Activated naive CD8-positive, alpha-beta T cell treated with anti-CD3 and anti-CD28 coated beads, Interleukin-2, amount 50 U/mL, for 24 hours (primary cell): ENCODE results near the gene MAEL.
"Not testable (repeated sequence)": the region's sequence is repeated elsewhere in the genome, so short reads cannot be mapped to it uniquely, and the experiment has no call there.

ENCODE experiments used
- ATAC-seq: fragments of 150-1000 bp; cut with Tn5 transposase; one replicate; pipeline ENCODE4 v1.10.0; 2021
- DNase-seq: peaks from one replicate; pipeline ENCODE4 v3.0.0; 2021
- H3K27ac Mint-ChIP-seq: one replicate; pipeline ENCODE4 v1.8.0; 2021; ENCODE audit warnings: mild to moderate bottlenecking, mixed read lengths
- H3K27me3 Mint-ChIP-seq: one replicate; pipeline ENCODE4 v1.8.0; 2021; ENCODE audit warnings: mixed read lengths
- H3K36me3 Mint-ChIP-seq: one replicate; pipeline ENCODE4 v1.8.0; 2021; ENCODE audit warnings: low read depth, mixed read lengths
- H3K4me1 Mint-ChIP-seq: one replicate; pipeline ENCODE4 v1.8.0; 2021; ENCODE audit warnings: mixed read lengths
- H3K4me3 Mint-ChIP-seq: one replicate; pipeline ENCODE4 v1.8.0; 2021; ENCODE audit warnings: mild to moderate bottlenecking, moderate library complexity, mixed read lengths
- H3K9me3 Mint-ChIP-seq: one replicate; pipeline ENCODE4 v1.8.0; 2021; ENCODE audit warnings: mixed read lengths

MAEL gene

DNA sequence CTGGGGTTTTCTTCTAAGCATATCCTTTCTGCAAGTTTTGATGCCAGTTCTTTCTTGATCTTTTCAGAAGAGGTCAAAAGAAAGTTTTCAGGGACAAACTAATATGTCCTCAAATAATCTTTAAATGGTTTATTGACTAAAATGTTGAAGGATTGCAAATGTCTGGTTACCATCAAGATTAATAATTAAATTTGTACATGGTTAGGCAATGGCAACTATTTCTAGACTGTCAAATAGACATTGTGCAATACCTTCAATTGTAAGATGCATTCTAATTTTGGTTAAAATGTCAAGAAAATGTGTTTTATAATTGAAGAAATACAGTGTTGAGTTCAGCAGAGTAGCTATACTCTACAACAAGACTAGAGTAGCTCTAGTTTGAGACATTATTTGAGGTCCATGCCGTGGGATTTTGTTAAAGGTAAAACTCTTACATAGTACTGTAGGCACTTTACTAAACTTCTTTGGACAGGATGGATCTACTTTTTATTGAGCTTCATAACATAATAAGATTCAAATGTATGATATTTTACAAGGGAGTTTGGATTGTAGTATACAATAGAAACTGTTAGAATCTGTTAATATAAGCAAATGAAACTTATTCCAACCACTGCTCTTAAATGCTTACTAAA, 22.6 kb downstream of the MAEL start:
- Mint-ChIP-seq H3K27ac (no peak overlapping the region), H3K9me3 (no peaks in the 10 kb centered on the region), H3K36me3 (no peaks in the 10 kb centered on the region), H3K4me1 (peaks cover 12% of the 10 kb centered on the region), H3K27me3 (peaks cover 26% of the 10 kb centered on the region), H3K4me3 (no peak overlapping the region)
- DNase-seq: no peak
- ATAC-seq: no peak

DNA sequence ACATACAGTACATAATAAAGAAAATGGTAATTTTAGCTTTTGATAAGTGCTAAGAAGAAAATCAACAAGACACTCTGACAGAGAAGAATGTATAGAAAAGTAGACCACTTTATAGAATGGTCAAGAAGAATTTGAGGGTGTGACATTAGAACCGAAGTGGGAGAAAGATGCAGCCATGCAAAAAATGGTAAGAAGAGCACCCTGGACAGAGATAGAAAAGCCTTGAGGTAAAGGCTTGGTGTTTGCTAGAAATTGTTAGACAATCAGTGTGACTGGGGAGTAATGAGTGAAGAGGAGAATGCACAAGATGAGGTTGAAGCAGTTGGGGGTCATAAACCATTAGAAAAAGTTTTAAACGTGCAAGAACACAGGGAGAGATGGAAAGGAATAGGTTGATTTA, 23.5 kb downstream of the MAEL start:
- no peaks in the 10 kb centered on the region for H3K36me3 Mint-ChIP-seq
- H3K9me3 Mint-ChIP-seq: no peaks in the 10 kb centered on the region
- H3K27ac Mint-ChIP-seq: no peak overlapping the region
- peaks cover 12% of the 10 kb centered on the region for H3K4me1 Mint-ChIP-seq
- no peak for DNase-seq
- no peak overlapping the region for H3K4me3 Mint-ChIP-seq
- H3K27me3 Mint-ChIP-seq: peaks cover 26% of the 10 kb centered on the region
- no peak for ATAC-seq

DNA sequence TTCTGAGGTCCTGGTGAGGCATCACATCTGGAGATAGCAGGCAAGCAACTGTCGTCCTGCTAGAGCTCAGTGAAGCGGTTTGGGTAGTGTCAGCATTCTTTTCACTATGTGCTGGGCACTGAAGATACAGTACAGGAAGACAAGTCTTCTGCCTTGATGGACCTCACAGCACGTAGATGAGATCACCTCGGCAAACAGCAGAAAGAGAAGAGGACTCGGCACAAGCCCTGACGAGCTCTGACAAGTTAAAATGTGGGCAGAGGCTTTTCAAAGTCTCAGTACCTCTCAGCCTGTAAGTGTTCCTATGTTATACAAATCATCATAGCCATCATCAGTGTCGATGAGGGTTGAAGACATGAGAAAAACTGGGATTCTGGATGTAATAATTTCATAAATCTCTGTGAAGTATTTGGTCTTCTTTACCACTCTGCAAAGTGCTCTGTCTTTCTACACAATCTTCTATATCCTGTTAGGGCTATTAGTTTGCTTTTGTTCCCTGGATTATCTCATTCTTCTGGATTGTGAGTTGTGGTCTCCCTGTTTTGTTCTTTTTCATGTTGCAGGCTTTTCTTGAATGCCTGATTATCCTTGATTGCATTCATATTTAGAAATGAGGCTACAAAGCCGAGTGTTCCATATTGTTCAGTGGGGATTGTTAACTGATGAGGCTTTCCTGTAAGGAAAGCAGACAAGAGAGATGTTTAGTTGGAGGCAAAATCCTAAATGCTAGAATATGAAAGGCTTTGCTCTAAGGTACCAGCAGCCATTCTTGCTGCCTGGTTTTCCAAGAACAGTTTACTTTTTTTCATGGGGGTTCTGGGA, 24.2 kb downstream of the MAEL start:
- H3K27ac Mint-ChIP-seq: no peak overlapping the region
- H3K9me3 Mint-ChIP-seq: no peaks in the 10 kb centered on the region
- no peak for DNase-seq

DNA sequence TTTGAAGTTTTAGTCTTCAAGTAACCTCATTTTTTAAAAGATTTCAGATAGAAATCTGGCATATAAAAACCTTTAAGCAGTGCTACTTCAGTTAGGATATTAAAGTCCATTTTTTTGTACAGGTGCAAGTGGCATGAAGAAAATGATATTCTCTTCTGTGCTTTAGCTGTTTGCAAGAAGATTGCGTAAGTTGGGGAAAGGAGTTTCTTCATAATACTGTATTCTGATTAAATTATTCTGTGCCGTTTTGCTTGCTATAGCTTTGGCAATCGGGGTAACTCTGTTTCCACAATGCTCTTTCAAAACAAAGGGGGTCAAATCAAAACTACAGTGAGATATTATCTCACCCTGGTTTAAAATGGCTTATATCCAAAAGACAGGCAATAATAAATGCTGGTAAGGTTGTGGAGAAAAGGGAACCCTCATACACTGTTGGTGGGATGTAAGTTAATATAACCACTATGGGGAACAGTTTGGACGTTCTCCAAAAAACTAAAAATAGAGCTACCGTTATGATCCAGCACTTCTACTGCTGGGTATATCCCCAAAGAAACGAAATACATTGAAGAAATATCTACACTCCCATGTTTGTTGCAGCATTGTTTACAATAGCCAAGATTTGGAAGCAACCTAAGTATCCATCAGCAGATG, 27.1 kb downstream of the MAEL start:
- H3K4me1 Mint-ChIP-seq: peaks cover under 1% of the 10 kb centered on the region
- H3K27ac Mint-ChIP-seq: no peak overlapping the region
- DNase-seq (no peak), ATAC-seq (no peak)
- H3K4me3 Mint-ChIP-seq: no peak overlapping the region
- no peaks in the 10 kb centered on the region for H3K9me3 Mint-ChIP-seq
- H3K27me3 Mint-ChIP-seq: peaks cover 13% of the 10 kb centered on the region
- no peaks in the 10 kb centered on the region for H3K36me3 Mint-ChIP-seq

More for the DNA sequence above, 24.2 kb downstream of the MAEL start:
- no peak for ATAC-seq
- no peaks in the 10 kb centered on the region for H3K36me3 Mint-ChIP-seq
- peaks cover 24% of the 10 kb centered on the region for H3K27me3 Mint-ChIP-seq
- no peak overlapping the region for H3K4me3 Mint-ChIP-seq
- H3K4me1 Mint-ChIP-seq: peaks cover 12% of the 10 kb centered on the region

DNA sequence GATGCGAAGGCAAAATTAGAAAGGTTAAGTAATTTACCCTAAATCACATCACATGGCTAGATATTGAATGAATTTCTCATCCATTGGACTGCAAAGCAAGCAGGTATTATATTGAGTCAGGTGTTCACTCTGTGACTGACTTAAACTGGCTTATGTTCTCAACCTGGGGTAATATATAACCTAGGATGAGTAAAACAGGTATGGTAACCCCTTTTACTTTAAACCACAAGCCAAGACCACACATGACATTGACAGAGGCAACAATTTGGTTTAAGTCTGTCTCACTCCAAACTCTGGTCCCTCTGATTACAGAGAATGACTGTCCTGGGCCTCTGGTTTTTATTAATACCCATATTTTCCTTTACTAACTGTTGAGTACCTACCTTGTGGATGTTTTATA, 33.3 kb downstream of the MAEL start:
- DNase-seq (no peak), ATAC-seq (no peak)
- H3K9me3 Mint-ChIP-seq: no peaks in the 10 kb centered on the region
- no peaks in the 10 kb centered on the region for H3K4me1 Mint-ChIP-seq
- no peak overlapping the region for H3K4me3 Mint-ChIP-seq
- peaks cover 18% of the 10 kb centered on the region for H3K27me3 Mint-ChIP-seq
- no peaks in the 10 kb centered on the region for H3K36me3 Mint-ChIP-seq
- no peak overlapping the region for H3K27ac Mint-ChIP-seq

DNA sequence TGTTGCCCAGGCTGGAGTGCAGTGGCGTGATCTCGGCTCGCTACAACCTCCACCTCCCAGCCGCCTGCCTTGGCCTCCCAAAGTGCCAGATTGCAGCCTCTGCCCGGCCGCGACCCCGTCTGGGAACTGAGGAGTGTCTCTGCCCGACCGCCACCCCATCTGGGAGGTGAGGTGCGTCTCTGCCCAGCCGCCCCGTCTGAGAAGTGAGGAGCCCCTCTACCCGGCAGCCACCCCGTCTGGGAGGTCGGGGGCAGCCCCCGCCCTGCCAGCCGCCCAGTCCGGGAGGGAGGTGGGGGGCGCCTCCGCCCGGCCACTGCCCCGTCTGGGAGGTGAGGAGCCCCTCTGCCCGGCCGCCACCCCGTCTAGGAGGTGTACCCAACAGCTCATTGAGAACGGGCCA, 40.5 kb downstream of the MAEL start:
- not testable (repeated sequence) for DNase-seq, ATAC-seq, H3K4me3 Mint-ChIP-seq, H3K27ac Mint-ChIP-seq, H3K4me1 Mint-ChIP-seq, H3K36me3 Mint-ChIP-seq, H3K9me3 Mint-ChIP-seq
- peaks cover 29% of the 10 kb centered on the region for H3K27me3 Mint-ChIP-seq

DNA sequence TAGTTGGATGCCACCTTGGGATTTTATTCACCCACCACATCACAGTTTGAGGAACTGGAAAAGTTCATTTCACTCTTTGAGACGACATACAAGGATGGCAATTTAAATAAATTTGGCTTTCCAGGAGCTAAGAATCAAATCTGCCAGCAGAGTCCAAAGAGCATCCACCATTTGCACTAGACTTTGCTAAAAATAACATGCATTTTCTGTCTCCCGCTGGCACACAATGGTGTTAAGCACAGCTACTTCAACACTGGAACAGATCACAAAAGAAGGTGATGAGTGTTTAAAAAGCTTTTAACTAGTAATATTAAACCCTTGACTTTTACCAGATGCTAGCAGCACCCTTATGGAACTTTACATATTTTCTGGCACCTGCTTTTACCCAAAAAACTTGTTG, 44.6 kb downstream of the MAEL start:
- Mint-ChIP-seq H3K27me3 (peaks cover 6% of the 10 kb centered on the region), H3K4me3 (no peak overlapping the region), H3K36me3 (no peaks in the 10 kb centered on the region), H3K4me1 (no peaks in the 10 kb centered on the region), H3K27ac (no peak overlapping the region), H3K9me3 (no peaks in the 10 kb centered on the region)
- ATAC-seq (no peak), DNase-seq (no peak)

DNA sequence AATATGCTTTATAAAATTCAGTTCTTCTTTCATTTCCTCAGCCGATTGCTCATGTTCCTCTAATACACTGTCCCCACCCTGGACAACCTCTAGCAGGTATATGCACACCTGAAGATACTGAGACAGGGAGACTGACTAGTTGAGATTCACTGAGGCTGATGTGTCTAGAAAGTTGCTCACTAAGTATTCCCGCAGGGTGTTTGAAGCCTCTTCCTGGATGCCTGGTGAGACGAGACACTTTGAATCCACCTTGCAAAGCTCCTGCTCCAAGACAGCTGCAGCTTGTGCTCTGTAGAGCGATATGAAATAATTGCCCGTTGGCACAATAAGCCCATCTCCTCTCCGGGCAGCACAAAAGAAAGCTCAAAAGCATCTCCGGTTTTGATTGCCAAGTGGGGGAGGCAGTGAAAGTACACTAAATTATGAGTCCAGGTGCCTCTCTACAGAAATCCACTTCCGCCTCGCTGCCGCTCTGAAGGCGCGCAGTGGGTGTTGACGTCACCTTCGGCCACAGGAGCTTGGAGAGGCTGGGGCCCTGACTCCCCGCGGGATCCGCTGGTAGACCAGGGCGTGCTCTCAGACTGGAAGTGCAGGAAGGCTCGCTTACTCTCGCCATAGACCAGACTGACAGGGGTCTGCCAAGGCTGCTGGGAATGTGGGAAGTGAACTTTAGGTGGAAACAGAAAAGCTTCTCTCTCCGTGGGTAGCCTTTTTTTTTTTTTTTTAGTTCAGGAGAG, 54.8 kb downstream of the MAEL start:
- ATAC-seq (peak; percentile 100), DNase-seq (peak; percentile 75)
- H3K4me1 Mint-ChIP-seq: peaks cover 18% of the 10 kb centered on the region
- H3K9me3 Mint-ChIP-seq: no peaks in the 10 kb centered on the region
- peaks cover 1% of the 10 kb centered on the region for H3K27me3 Mint-ChIP-seq
- peak overlapping the region; percentile 75 for H3K27ac Mint-ChIP-seq
- peak overlapping the region; percentile 78 for H3K4me3 Mint-ChIP-seq
- no peaks in the 10 kb centered on the region for H3K36me3 Mint-ChIP-seq

DNA sequence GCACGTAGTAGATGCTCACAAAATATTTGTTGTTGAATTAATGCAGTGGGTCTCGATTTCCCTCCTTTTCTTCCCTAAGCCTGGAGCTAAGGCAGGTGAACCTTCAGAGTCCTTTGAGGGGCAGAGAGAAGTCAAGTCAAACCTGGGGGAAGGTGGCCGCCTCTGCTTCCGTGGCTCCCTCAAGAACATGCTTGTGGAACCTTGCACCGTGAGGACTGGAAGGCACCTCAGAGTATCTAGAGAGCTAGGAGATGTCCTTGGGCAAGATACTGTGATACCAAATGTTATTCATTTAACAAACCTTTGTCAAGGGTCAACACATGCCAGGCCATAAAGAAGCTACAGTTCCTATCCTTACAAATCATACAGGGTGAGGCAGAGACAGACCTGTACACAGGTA, 62.8 kb downstream of the MAEL start:
- Mint-ChIP-seq H3K4me3 (no peak overlapping the region), H3K36me3 (no peaks in the 10 kb centered on the region), H3K9me3 (no peaks in the 10 kb centered on the region), H3K4me1 (no peaks in the 10 kb centered on the region), H3K27ac (no peak overlapping the region), H3K27me3 (no peaks in the 10 kb centered on the region)
- ATAC-seq: no peak
- no peak for DNase-seq

DNA sequence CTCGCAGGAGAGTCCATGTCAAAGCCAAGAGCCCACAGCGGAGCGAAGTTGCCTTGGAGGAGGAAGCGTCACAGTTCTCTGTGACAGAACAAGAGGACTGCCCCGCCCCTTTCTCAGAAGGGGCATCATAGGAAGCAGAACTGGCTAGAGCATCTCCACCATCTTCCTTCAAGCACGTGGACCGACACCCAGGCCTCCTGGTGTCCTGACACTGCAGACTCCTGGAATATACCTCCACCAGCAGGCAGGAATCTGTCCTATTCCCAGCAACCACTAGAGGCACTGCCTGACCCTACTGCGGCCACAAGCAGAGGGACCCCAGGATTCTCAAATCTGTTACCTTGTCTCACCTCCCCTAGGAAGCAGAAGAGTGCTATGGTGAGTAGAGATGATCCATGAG, 63.3 kb downstream of the MAEL start:
- ATAC-seq (no peak), DNase-seq (no peak)
- Mint-ChIP-seq H3K27me3 (no peaks in the 10 kb centered on the region), H3K9me3 (no peaks in the 10 kb centered on the region), H3K4me1 (no peaks in the 10 kb centered on the region), H3K4me3 (no peak overlapping the region), H3K27ac (no peak overlapping the region), H3K36me3 (no peaks in the 10 kb centered on the region)

DNA sequence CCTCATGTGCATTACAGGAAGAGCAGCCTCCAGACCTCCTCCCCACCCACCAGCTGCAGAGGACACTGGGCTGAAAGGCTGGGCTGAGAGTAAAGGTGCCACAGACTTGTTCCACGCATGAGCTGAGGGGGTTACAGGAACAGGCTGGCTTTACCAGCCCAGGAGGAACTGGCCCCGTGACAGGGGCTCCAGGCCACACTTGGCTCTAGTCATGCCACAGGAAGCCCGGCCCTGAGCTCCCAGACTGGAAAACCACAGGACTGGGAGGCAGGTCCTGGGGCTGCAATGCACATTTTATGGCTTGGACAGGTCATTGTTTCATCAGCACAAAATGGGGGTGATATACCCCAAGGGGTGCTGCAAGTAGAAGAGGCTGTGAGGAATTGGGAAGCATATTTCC, 65.5 kb downstream of the MAEL start:
- Mint-ChIP-seq H3K27me3 (no peaks in the 10 kb centered on the region), H3K9me3 (no peaks in the 10 kb centered on the region), H3K36me3 (no peaks in the 10 kb centered on the region), H3K4me3 (no peak overlapping the region), H3K4me1 (peaks cover 6% of the 10 kb centered on the region), H3K27ac (no peak overlapping the region)
- no peak for ATAC-seq
- DNase-seq: no peak

DNA sequence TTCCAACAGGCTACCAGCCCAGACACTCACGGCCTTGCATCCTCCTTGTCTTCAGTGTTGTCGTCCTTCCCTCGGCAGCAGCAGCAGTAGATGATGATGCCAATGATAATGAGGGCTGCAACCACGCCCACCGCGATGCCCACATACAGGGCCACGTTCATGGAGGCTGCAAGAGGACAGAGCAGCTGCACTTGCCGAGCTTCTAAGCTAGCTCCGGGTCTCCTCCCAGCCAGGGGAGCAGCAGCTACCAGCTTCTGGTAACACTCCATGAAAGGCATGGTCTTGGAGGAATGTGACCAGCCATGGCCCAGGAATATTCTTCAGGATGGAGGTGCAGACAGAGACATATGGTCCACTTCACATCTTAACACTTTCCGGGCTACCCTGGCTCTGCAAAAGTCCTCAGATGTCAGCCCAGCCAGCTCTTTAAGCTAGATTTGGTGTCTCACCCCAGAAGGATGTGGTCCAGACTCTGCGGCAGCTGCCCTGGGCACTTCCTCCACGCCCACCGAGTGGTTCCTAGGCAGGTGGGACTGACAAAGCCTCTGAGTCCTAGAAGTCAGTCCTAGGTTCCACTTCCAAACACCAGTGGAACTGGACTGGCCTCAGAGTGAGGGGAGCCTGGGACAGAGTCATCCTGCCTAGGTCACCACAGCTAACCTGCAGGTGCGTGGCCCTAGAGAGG, 66.0 kb downstream of the MAEL start:
- no peak for DNase-seq
- no peaks in the 10 kb centered on the region for H3K36me3 Mint-ChIP-seq
- no peaks in the 10 kb centered on the region for H3K27me3 Mint-ChIP-seq
- H3K9me3 Mint-ChIP-seq: no peaks in the 10 kb centered on the region
- H3K27ac Mint-ChIP-seq: no peak overlapping the region
- H3K4me3 Mint-ChIP-seq: no peak overlapping the region
- H3K4me1 Mint-ChIP-seq: peaks cover 6% of the 10 kb centered on the region
- no peak for ATAC-seq

DNA sequence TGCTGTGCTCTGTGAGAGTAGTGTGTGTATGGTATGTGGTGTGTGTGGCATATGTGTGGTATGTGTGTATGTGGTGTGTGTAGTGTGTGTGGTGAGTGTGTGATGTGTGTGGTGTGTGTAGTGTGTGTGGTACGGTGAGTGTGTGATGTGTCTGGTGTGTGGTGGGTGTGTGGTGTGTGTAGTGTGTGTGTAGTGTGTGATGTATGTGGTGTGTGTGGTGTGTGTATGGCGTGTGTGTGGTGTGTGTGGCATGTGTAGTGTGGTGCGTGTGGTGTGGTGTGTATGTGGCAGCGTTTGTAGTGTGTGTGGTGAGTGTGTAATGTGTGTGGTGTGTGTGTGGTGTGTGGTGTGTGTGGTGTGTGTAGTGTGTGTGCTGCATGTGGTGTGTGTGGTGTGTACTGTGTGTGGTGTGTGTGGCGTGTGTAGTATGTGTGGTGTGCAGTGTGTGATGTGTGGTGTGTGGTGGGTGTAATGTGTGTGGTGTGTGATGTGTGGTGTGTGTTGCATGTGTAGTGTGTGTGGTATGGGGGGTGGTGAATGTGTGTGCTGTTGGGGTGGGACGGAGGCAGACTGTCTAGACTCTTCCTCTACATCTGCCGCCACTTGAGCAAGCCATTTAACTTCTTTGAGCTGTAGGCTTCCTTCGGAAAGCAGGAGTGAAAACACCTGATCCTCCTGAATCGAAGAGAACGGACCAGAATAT, 67.6 kb downstream of the MAEL start:
- Mint-ChIP-seq H3K27ac (no peak overlapping the region), H3K36me3 (no peaks in the 10 kb centered on the region), H3K4me1 (peaks cover 6% of the 10 kb centered on the region), H3K9me3 (no peaks in the 10 kb centered on the region), H3K4me3 (no peak overlapping the region), H3K27me3 (no peaks in the 10 kb centered on the region)
- ATAC-seq (peak; percentile 14), DNase-seq (no peak)

DNA sequence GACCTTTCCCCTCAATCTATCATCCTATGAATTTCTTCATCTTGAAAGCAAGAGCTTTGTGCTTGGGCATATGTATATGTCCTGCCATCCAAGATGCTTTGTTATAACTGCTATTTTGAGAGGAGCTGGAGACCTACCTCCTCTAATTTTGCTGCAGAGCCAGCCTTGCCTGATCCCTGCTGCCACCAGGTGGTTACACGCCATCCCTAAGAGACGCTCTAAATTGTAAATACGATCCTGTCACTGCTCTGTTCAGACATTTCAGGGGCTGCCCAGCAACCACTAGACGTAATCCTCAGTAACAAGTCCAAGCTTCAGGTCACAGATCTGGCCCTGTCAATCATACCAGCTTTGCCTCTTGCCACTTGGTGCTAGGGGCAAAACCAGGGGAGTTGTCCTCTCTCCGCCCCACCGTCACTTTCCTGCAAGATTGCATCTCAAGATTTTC, 68.2 kb downstream of the MAEL start:
- peak; percentile 71 for ATAC-seq
- Mint-ChIP-seq H3K27ac (no peak overlapping the region), H3K9me3 (no peaks in the 10 kb centered on the region), H3K27me3 (no peaks in the 10 kb centered on the region), H3K4me3 (no peak overlapping the region), H3K4me1 (peaks cover 6% of the 10 kb centered on the region), H3K36me3 (no peaks in the 10 kb centered on the region)
- DNase-seq: peak; percentile 33
